HepG2 (cell line): ENCODE data around the gene PTGR3. TPM values are rescaled to one million over a fixed set of nuclear protein-coding genes. Genes with fewer than 3 reads are reported as not detected.

Experiments used
- ATAC-seq: fragments of 200-7000 bp; cut with Tn5 transposase; 3 replicates; pipeline ENCODE4 v1.9.1; 2020; ENCODE audit warnings: mild to moderate bottlenecking, moderate library complexity
- BruUV-seq: library from RNA; stranded (reverse); fragments of 400-500 nt; replicated peaks from 2 replicates; lab custom pipeline; 2021; lab: Mats Ljungman, UMichigan
- CTCF ChIA-PET: fragments of 300-600 bp; formaldehyde crosslinking; extraction: SDS; loops from one replicate; lab custom pipeline; 2021; ENCODE audit warnings: low total read pairs, inconsistent platforms, low intra/inter-chr PET ratio; lab: Yijun Ruan, JAX
- POLR2A ChIA-PET: fragments of 350-600 bp; sonication (Branson Sonifier 250); formaldehyde crosslinking; loops from one replicate; lab custom pipeline; 2020; ENCODE audit warnings: antibody characterized with exemption, inconsistent platforms; lab: Yijun Ruan, JAX
- DNase-seq: peaks from one replicate; pipeline ENCODE4 v3.0.0-alpha.2; 2015; ENCODE audit warnings: low spot score
- FAIRE-seq: peaks from 3 replicates; lab custom pipeline; 2011; peaks lifted over from hg19 to GRCh38; lab: Jason Lieb, UNC
- H2AFZ ChIP-seq: one replicate; pipeline ENCODE4 v1.6.1; 2011; ENCODE audit warnings: low read length, inconsistent platforms
- H3K27ac ChIP-seq: fragments of 300-600 bp; 3 replicates; pipeline ENCODE4 v1.8.0; 2011; ENCODE audit warnings: mixed run types, mild to moderate bottlenecking, mixed read lengths, low read length, inconsistent platforms; ENCODE audit not compliant: insufficient read depth; ENCODE audit errors: extremely low read length
- H3K27me3 ChIP-seq, 2 experiments: fragments of 200-600 bp in 1 of 2; 2 replicates in 1 of 2; 3 replicates in 1 of 2; pipeline versions ENCODE4 v1.6.0 to v1.8.0; 2011; ENCODE audit warnings: low read length in 2 of 2, mild to moderate bottlenecking in 2 of 2, moderate library complexity in 2 of 2, inconsistent platforms in 1 of 2; ENCODE audit not compliant: insufficient read depth in 2 of 2, control insufficient read depth in 1 of 2
- H3K36me3 ChIP-seq, 2 experiments: fragments of 200-600 bp in 1 of 2; replicated peaks in 1 of 2; 2 replicates in 1 of 2; 3 replicates in 1 of 2; pipeline versions ENCODE4 v1.5.1 to v1.8.0; 2011; ENCODE audit warnings: low read length in 2 of 2, inconsistent platforms in 1 of 2; ENCODE audit not compliant: insufficient read depth in 2 of 2, control insufficient read depth in 1 of 2
- H3K4me1 ChIP-seq: 2 replicates; pipeline ENCODE4 v1.5.1; 2012; ENCODE audit warnings: low read length, inconsistent platforms; ENCODE audit not compliant: insufficient read depth
- H3K4me2 ChIP-seq: 2 replicates; pipeline ENCODE4 v1.6.0; 2011; ENCODE audit warnings: low read depth, low read length, inconsistent platforms
- H3K4me3 ChIP-seq, 3 experiments: fragments of 200-600 bp in 1 of 3; sonication (generic), shearing (Covaris generic) in 1 of 3; replicated peaks in 1 of 3; 2 replicates each; pipeline ENCODE4 v1.5.1; 2011 to 2016; ENCODE audit warnings: low read length in 3 of 3, inconsistent platforms in 2 of 3, low read depth in 2 of 3, mild to moderate bottlenecking in 2 of 3, control low read depth in 1 of 3, mixed read lengths in 1 of 3; ENCODE audit not compliant: insufficient read depth in 1 of 3
- H3K79me2 ChIP-seq: one replicate; pipeline ENCODE4 v1.6.1; 2011; ENCODE audit warnings: low read length, inconsistent platforms; ENCODE audit not compliant: insufficient read depth
- H3K9ac ChIP-seq: 2 replicates; pipeline ENCODE4 v1.6.0; 2011; ENCODE audit warnings: mild to moderate bottlenecking, low read depth, low read length, inconsistent platforms; ENCODE audit not compliant: insufficient read depth
- H3K9me3 ChIP-seq: 2 replicates; pipeline ENCODE4 v1.5.1; 2012; ENCODE audit warnings: mild to moderate bottlenecking, low read length
- H4K20me1 ChIP-seq: 2 replicates; pipeline ENCODE4 v1.6.0; 2011; ENCODE audit warnings: inconsistent platforms, mild to moderate bottlenecking, low read length, moderate library complexity; ENCODE audit not compliant: insufficient read depth
- CHCHD3 ChIP-seq: sonication (generic); formaldehyde crosslinking; IDR thresholded peaks from 2 replicates; pipeline ENCODE4 v1.8.0; 2022; ENCODE audit warnings: mild to moderate bottlenecking, missing genetic modification reagents, moderate library complexity
- GLI4 ChIP-seq: sonication (generic); formaldehyde crosslinking; IDR thresholded peaks from 2 replicates; pipeline ENCODE4 v1.5.1; 2020; ENCODE audit warnings: missing genetic modification reagents, mild to moderate bottlenecking, moderate library complexity, borderline replicate concordance
- HNRNPL ChIP-seq: fragments of 200-400 bp; formaldehyde crosslinking; IDR thresholded peaks from 2 replicates; pipeline ENCODE4 v1.6.1; 2017; ENCODE audit warnings: mild to moderate bottlenecking, low read depth, low read length
- NCOA2 ChIP-seq: sonication (generic); formaldehyde crosslinking; IDR thresholded peaks from 2 replicates; pipeline ENCODE4 v1.8.0; 2022; ENCODE audit warnings: inconsistent platforms
- NR2F1 ChIP-seq, 2 experiments: fragments of 450-650 bp in 1 of 2; formaldehyde crosslinking in 1 of 2; IDR thresholded peaks; 2 replicates each; pipeline versions ENCODE4 v1.5.0 to v1.6.1; 2016 to 2020; ENCODE audit warnings: mild to moderate bottlenecking in 1 of 2, missing compliant biosample characterization in 1 of 2, missing genetic modification reagents in 1 of 2, moderate library complexity in 1 of 2
- XBP1 ChIP-seq: sonication (generic); formaldehyde crosslinking; IDR thresholded peaks from 2 replicates; pipeline ENCODE4 v1.5.0; 2020; ENCODE audit warnings: missing genetic modification reagents
- ZMAT3 ChIP-seq: sonication (generic); formaldehyde crosslinking; conservative IDR thresholded peaks from 2 replicates; pipeline ENCODE4 v1.7.0; 2021; ENCODE audit warnings: missing genetic modification reagents
- ZNF354B ChIP-seq: sonication (generic); formaldehyde crosslinking; IDR thresholded peaks from 2 replicates; pipeline ENCODE4 v1.8.0; 2022; ENCODE audit warnings: mild to moderate bottlenecking, missing genetic modification reagents
- WGBS: methylation state at CpG from one replicate; pipeline ENCODE4 v1.1.6; 2017; ENCODE audit warnings: low lambda C conversion rate; 5-methylcytosine and 5-hydroxymethylcytosine counted together
- in situ Hi-C: cut with HindIII; loops from 2 replicates; pipeline ENCODE4 v1.10.0; 2017; ENCODE audit warnings: low pct_unique_long_range_greater_than_20kb; ENCODE audit not compliant: extremely low pct_ligation_motif_present
- intact Hi-C: fragments of 100-400 bp; cut with micrococcal nuclease; formaldehyde crosslinking; loops from one replicate; pipeline ENCODE4 v1.10.0; 2022; ENCODE audit not compliant: unreplicated experiment
- polyA plus RNA-seq, 8 experiments: library from polyadenylated mRNA; depleted of rRNA in 3 of 8; stranded (reverse) in 7 of 8; unstranded in 1 of 8; fragments of >200 nt; fragmentation: Illumina TruSeq in 4 of 8; extraction: Trizol in 4 of 8; gene quantifications; 2 replicates each; pipeline versions ENCODE4 v1.2.1 to v1.2.3, GENCODE V29; 2011 to 2016; ENCODE audit warnings: low read depth in 4 of 8, missing spikeins in 1 of 8, mixed read lengths in 1 of 8; ENCODE audit not compliant: insufficient read depth in 1 of 8
- total RNA-seq, 5 experiments: library from RNA; depleted of rRNA; stranded (reverse); fragments of >200 nt; fragmentation: Illumina TruSeq; extraction: Trizol; gene quantifications; 2 replicates each; pipeline ENCODE4 v1.2.3, GENCODE V29; 2016; ENCODE audit warnings: low read depth in 1 of 5

The PTGR3 gene
- total and polyA plus RNA-seq, 2 of the 13 experiments (the other 11 are each of a cell fraction or from before 2014, with no cell fraction given) = 11.5 to 25.3 TPM

DNA sequence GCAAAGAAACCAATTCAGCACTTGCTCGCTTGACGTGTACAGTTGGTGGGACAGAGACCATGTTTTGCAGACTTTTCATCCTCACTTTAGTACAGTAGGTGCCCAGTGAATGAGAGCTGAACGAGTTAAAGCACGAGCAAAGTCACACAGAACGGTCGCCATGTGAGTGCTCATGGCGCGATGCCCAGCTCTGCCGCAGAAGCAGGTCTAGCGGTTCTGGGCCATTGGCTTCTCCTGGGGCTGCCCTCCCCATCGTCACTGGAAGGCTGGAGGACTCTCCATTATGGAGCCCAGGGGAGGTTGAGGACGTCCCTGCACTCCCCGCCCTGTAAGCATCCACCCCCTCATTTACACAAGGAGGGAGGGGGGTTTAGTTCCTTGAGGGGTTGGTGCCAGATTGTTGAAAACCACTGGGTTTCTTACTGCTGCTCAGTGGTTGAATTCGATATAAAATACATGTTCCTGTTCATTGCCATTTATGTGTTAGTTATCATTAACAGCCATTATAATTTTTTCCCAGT, 24.9 kb downstream of the PTGR3 start (continued):
- TF ChIP-seq CHCHD3 (CRISPR knock-in tag) = no peak
- no peak for TF ChIP-seq XBP1 (CRISPR knock-in tag)
- no peak for TF ChIP-seq ZNF354B (CRISPR knock-in tag)
- TF ChIP-seq, all 625 proteins: peak for 0

DNA sequence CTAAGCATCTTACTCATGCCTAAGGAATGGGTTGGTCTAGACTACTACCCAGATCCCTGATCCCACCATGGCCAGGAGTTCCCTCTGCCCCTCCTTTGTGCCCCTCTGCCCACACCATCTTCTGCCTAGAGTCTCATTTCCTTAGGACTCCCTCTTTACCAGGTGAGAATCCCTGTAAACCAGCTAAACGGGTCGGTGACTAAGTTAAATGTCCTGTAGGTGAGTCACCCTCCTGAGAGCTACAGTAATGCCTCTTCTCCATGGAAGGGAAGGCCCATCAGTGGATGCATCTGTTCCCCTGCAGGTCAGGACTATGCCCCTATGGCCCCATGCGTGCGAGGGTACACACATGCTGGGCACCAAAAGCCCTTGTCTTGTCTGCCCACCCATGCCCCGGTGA, 25.4 kb downstream of the PTGR3 start:
- H2AFZ ChIP-seq = no peak overlapping the region
- no peaks in the 10 kb centered on the region for H3K9me3 ChIP-seq
- in situ Hi-C loops = no loop called here
- peaks cover 0 to 4% of the 10 kb centered on the region in 2 experiments; a peak in 1 of 5 replicates for H3K27me3 ChIP-seq
- no peak for TF ChIP-seq NCOA2 (CRISPR knock-in tag)
- TF ChIP-seq ZMAT3 (CRISPR knock-in tag) = no peak
- TF ChIP-seq GLI4 (CRISPR knock-in tag) = no peak
- TF ChIP-seq NR2F1 (CRISPR knock-in tag; IDR thresholded peaks at IDR 0.05) = no peak
- TF ChIP-seq HNRNPL = no peak
- FAIRE-seq (no peak), DNase-seq (no peak), ATAC-seq (no peak)
- H3K4me2 ChIP-seq = no peak overlapping the region
- no peaks in the 10 kb centered on the region for H3K36me3 ChIP-seq
- no peaks in the 10 kb centered on the region for H4K20me1 ChIP-seq
- H3K79me2 ChIP-seq = no peaks in the 10 kb centered on the region
- POLR2A ChIA-PET = no interaction called here
- no peak overlapping the region for H3K9ac ChIP-seq
- intact Hi-C loops = no loop called here
- WGBS = 39% methylated on average over 3 of the region's 5 CpGs
- no TSS peak for BruUV-seq
- H3K4me3 ChIP-seq = no peak overlapping the region
- no peaks in the 10 kb centered on the region for H3K4me1 ChIP-seq
- H3K27ac ChIP-seq = no peak overlapping the region
- CTCF ChIA-PET = no interaction called here
